Testis (tissue), 3 donors: ENCODE data around the gene VSIG10. TPM values are rescaled to one million over a fixed set of nuclear protein-coding genes. Genes with fewer than 3 reads are reported as not detected.

ENCODE experiments used
- DNase-seq: peaks from one replicate; pipeline ENCODE4 v3.0.0-alpha.2; 2019
- H3K27ac ChIP-seq, 2 donors: fragments of 200-600 bp; sonication (generic); one replicate each; pipeline ENCODE4 v1.5.1; 2019
- H3K27me3 ChIP-seq: fragments of 200-600 bp; sonication (generic); one replicate; pipeline ENCODE4 v1.5.1; 2019
- H3K36me3 ChIP-seq: fragments of 200-600 bp; sonication (generic); one replicate; pipeline ENCODE4 v1.5.1; 2017; ENCODE audit warnings: low read depth; ENCODE audit errors: missing control alignments
- H3K4me1 ChIP-seq: fragments of 200-600 bp; sonication (generic); one replicate; pipeline ENCODE4 v1.5.1; 2019
- H3K4me3 ChIP-seq, 2 donors: fragments of 200-600 bp; sonication (generic); one replicate each; pipeline ENCODE4 v1.5.1; 2017 to 2019
- H3K9me3 ChIP-seq: fragments of 200-600 bp; sonication (generic); one replicate; pipeline ENCODE4 v1.5.1; 2017
- POLR2A ChIP-seq: fragments of 450-650 bp; IDR thresholded peaks from one replicate; pipeline ENCODE4 v1.6.1; 2017; ENCODE audit warnings: antibody characterized with exemption, mild to moderate bottlenecking, moderate library complexity
- WGBS, 2 donors: methylation state at CpG; one replicate each; pipeline ENCODE4 v1.1.5; 2018; 5-methylcytosine and 5-hydroxymethylcytosine counted together
- intact Hi-C: fragments of 100-400 bp; cut with DNase I; formaldehyde crosslinking; loops from one replicate; pipeline ENCODE4 v1.15.1; 2023; ENCODE audit warnings: low total_unique reads
- polyA plus RNA-seq: library from polyadenylated mRNA; stranded (reverse); fragments of 350-450 nt; fragmentation: Illumina TruSeq; extraction: RNeasy Lipid Tissue Mini Kit (QIAGEN cat#74804); gene quantifications from one replicate; pipeline ENCODE4 v1.2.3, GENCODE V29; 2014; ENCODE audit warnings: low read depth, low replicate concordance; ENCODE audit not compliant: insufficient read depth
- total RNA-seq, 2 donors: library from RNA; depleted of rRNA; stranded (reverse); fragments of >200 nt; gene quantifications; one replicate each; pipeline ENCODE4 v1.2.3, GENCODE V29; 2016
- TF ChIP-seq, protein P1 (sequence below), 3 experiments: fragments of 450-650 bp in 2 of 3; fragments of 200-600 bp in 1 of 3; sonication (generic) in 1 of 3; IDR thresholded peaks; one replicate each; pipeline ENCODE4 v1.5.1; 2016 to 2019; ENCODE audit warnings: antibody characterized with exemption in 3 of 3, mild to moderate bottlenecking in 2 of 3, moderate library complexity in 1 of 3

The VSIG10 gene
- total and polyA plus RNA-seq, 3 donors from 2014 or later: 14.8 to 51.0 (median 43.2) TPM

DNA sequence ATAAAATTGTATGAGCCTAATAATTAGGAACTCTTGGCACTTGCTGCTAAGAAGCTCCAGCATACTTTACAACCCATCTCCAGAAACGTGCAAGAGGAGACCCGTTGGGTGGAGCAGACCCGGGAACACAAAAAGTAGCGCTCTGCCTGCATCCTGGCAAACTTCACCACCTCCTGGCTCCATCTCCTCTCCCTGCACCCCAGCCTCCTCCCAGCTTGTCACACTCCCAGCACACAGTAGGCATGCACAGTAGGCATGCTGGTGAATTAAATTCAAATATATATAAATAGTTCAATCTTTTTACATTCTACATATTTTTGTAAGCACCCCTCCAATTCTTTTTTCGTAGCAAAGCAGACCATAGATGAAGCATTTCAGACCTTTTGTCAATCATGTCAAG, 1.2 kb downstream of the VSIG10 start:
- 42 to 44% methylated on average over 5 of the region's 5 CpGs for WGBS, 2 donors
- DNase-seq: no peak
- TF ChIP-seq, protein P1, sequence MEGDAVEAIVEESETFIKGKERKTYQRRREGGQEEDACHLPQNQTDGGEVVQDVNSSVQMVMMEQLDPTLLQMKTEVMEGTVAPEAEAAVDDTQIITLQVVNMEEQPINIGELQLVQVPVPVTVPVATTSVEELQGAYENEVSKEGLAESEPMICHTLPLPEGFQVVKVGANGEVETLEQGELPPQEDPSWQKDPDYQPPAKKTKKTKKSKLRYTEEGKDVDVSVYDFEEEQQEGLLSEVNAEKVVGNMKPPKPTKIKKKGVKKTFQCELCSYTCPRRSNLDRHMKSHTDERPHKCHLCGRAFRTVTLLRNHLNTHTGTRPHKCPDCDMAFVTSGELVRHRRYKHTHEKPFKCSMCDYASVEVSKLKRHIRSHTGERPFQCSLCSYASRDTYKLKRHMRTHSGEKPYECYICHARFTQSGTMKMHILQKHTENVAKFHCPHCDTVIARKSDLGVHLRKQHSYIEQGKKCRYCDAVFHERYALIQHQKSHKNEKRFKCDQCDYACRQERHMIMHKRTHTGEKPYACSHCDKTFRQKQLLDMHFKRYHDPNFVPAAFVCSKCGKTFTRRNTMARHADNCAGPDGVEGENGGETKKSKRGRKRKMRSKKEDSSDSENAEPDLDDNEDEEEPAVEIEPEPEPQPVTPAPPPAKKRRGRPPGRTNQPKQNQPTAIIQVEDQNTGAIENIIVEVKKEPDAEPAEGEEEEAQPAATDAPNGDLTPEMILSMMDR (IDR thresholded peaks at IDR 0.05): no peak
- no peak for TF ChIP-seq POLR2A
- no peaks in the 10 kb centered on the region for H3K27me3 ChIP-seq
- no peaks in the 10 kb centered on the region for H3K4me1 ChIP-seq
- H3K4me3 ChIP-seq: peak overlapping the region in 1 of 2 donors; percentile 82
- H3K27ac ChIP-seq: no peak overlapping the region
- H3K9me3 ChIP-seq: no peaks in the 10 kb centered on the region
- no peaks in the 10 kb centered on the region for H3K36me3 ChIP-seq
- intact Hi-C loops: no loop called here

DNA sequence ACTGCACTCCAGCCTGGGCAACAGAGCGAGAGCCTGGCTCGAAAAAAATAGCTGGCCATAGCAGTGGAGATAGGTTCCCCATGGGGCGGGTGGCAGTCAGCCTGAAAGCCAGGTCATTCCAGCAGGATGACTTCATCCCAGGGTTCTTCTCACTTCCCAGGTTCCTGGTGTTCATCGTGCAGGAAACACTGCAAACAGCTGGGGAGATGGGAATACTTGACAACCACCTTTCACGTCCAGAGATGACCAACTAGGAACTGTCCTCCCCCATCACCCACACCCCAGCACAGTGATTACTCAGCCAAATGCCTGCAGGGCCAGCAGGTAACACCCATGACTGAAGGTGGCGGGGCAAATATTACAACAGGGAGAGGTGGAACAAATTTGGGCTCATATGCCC, 1.7 kb downstream of the VSIG10 start:
- WGBS, 2 donors: 89 to 91% methylated on average over 6 of the region's 6 CpGs
- no peak for DNase-seq
- Histone ChIP-seq H3K36me3 (no peaks in the 10 kb centered on the region), H3K27ac (no peak overlapping the region), H3K4me1 (no peaks in the 10 kb centered on the region), H3K9me3 (no peaks in the 10 kb centered on the region), H3K27me3 (no peaks in the 10 kb centered on the region), H3K4me3 (no peak overlapping the region)
- TF ChIP-seq, protein P1 (IDR thresholded peaks at IDR 0.05): no peak
- no peak for TF ChIP-seq POLR2A
- intact Hi-C loops: no loop called here

DNA sequence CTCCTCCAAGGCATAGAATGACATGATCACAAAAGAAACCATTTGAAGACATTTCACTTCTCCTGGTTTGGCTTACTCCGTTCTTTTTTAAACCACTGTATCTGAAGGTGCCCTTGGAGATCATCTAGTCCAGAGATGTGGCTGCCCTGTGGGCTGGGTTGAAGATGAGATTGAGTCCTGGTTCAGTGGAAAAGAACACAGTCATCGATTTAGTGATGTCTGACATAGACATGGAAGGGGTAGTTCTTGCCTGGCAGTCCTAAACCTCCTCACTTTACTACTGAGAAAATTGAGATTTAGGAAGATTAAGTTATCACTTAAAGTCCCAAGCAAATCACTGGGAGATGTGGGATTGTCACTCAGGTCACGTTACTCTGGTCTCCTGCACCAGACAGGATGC, 2.8 kb downstream of the VSIG10 start:
- intact Hi-C loops: no loop called here
- no peaks in the 10 kb centered on the region for H3K36me3 ChIP-seq
- H3K27ac ChIP-seq: no peak overlapping the region
- no peaks in the 10 kb centered on the region for H3K9me3 ChIP-seq
- no peaks in the 10 kb centered on the region for H3K4me1 ChIP-seq
- WGBS, 2 donors: 89 to 94% methylated on average over 3 of the region's 3 CpGs
- no peaks in the 10 kb centered on the region for H3K27me3 ChIP-seq
- no peak overlapping the region for H3K4me3 ChIP-seq
- TF ChIP-seq POLR2A: no peak
- TF ChIP-seq, protein P1 (IDR thresholded peaks at IDR 0.05): no peak
- DNase-seq: no peak

DNA sequence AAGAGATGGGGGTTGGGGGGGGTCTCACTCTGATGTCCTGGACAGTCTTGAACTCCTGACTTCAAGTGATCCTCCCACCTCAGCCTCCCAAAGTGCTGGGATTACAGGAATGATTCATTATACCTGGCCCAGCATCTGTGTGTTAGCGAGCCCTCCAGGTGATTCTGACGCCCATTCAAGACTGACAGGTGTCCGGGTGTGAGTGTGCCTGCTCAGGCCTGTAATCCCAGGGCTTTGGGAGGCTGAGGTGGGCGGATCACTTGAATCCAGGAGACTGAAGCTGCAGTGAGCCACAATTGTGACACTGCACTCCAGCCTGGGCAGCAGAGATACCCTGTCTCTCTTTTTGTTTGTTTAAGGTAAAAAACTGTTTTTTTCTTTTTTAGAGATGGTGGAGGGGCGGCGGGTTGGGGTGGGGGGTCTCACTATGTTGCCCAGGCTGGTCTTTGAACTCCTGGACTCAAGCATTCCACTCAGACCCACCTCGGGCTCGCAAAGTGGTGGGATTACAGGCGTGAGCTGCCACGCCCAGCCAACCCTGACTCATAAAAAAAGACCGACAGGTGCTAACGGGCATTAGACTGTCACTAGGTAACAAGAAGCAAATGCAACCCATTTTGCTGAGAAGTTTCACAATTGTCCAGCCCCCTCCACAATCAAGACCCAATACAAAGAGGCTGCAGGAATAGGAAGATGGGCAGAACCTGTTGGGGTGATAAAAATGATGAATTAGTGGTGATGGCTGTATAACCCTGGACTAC, 4.7 kb downstream of the VSIG10 start:
- Histone ChIP-seq H3K9me3 (no peaks in the 10 kb centered on the region), H3K4me3 (no peak overlapping the region), H3K4me1 (no peaks in the 10 kb centered on the region), H3K36me3 (no peaks in the 10 kb centered on the region), H3K27ac (no peak overlapping the region), H3K27me3 (no peaks in the 10 kb centered on the region)
- intact Hi-C loops: no loop called here
- 91 to 93% methylated on average over 12 of the region's 12 CpGs for WGBS, 2 donors
- no peak for DNase-seq
- TF ChIP-seq, protein P1 (IDR thresholded peaks at IDR 0.05): no peak
- TF ChIP-seq POLR2A: no peak

DNA sequence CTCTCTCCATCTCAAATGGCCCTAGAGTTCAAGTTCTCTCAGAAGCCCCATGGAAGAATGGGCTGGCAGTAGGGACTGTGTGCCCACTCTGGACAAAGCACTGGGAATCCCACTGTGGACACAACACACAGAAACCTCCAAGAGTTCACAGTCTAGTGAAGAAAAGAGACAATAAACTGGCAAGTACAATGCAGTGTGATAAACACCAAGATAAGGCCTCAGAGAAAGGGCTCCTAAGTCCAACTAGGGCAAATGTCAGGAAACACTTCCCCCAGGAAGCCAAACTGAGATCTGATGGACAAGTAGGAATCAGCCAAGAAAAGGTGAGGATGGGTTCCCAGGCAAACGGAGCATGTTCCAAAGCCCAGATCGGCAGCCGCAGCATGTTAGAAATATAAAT, 5.4 kb downstream of the VSIG10 start:
- TF ChIP-seq, protein P1 (IDR thresholded peaks at IDR 0.05): no peak
- TF ChIP-seq POLR2A: no peak
- intact Hi-C loops: no loop called here
- DNase-seq: no peak
- no peaks in the 10 kb centered on the region for H3K9me3 ChIP-seq
- no peaks in the 10 kb centered on the region for H3K4me1 ChIP-seq
- H3K27ac ChIP-seq: no peak overlapping the region
- H3K36me3 ChIP-seq: no peaks in the 10 kb centered on the region
- 94 to 96% methylated on average over 3 of the region's 3 CpGs for WGBS, 2 donors
- no peak overlapping the region for H3K4me3 ChIP-seq
- H3K27me3 ChIP-seq: no peaks in the 10 kb centered on the region
